ENCODE results near the gene NUDT9.

GRCh38 chr4:87377816-87378215 lies 44.6 kb upstream of the NUDT9 start:
- TF ChIP-seq MXI1 (IDR thresholded peaks at IDR 0.05; ENCODE audit: low read depth, low read length) (no peak), GATA2 (CRISPR knock-in tag; IDR thresholded peaks at IDR 0.05) (no peak), EP300 (IDR thresholded peaks at IDR 0.05; ENCODE audit: borderline replicate concordance in 1 of 2, low read depth in 1 of 2, low read length in 1 of 2) (no peak), JUND (IDR thresholded peaks at IDR 0.05) (no peak)
- TF ChIP-seq, protein P1, sequence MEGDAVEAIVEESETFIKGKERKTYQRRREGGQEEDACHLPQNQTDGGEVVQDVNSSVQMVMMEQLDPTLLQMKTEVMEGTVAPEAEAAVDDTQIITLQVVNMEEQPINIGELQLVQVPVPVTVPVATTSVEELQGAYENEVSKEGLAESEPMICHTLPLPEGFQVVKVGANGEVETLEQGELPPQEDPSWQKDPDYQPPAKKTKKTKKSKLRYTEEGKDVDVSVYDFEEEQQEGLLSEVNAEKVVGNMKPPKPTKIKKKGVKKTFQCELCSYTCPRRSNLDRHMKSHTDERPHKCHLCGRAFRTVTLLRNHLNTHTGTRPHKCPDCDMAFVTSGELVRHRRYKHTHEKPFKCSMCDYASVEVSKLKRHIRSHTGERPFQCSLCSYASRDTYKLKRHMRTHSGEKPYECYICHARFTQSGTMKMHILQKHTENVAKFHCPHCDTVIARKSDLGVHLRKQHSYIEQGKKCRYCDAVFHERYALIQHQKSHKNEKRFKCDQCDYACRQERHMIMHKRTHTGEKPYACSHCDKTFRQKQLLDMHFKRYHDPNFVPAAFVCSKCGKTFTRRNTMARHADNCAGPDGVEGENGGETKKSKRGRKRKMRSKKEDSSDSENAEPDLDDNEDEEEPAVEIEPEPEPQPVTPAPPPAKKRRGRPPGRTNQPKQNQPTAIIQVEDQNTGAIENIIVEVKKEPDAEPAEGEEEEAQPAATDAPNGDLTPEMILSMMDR (IDR thresholded peaks at IDR 0.05), result no peak
- TF ChIP-seq, protein P2, sequence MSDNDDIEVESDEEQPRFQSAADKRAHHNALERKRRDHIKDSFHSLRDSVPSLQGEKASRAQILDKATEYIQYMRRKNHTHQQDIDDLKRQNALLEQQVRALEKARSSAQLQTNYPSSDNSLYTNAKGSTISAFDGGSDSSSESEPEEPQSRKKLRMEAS (IDR thresholded peaks at IDR 0.05; ENCODE audit: low read depth), result no peak
- TF ChIP-seq, protein P3, sequence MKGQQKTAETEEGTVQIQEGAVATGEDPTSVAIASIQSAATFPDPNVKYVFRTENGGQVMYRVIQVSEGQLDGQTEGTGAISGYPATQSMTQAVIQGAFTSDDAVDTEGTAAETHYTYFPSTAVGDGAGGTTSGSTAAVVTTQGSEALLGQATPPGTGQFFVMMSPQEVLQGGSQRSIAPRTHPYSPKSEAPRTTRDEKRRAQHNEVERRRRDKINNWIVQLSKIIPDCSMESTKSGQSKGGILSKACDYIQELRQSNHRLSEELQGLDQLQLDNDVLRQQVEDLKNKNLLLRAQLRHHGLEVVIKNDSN (IDR thresholded peaks at IDR 0.05; ENCODE audit: borderline replicate concordance, low read depth), result no peak

All from SK-N-SH (cell line).